ENCODE results near the gene MYH7.
"Not testable (repeated sequence)": the region's sequence is repeated elsewhere in the genome, so short reads cannot be mapped to it uniquely, and the experiment has no call there.

MYH7 gene

GRCh38 chr14:23435543-23436326 is at the start of gene MYH7:
MYH7 (minus strand) TSS chr14:23435660; CDS start chr14:23433732, 1,928 bp downstream.
- no peak for DNase-seq

GRCh38 chr14:23483236-23483854 is 47.9 kb upstream of the MYH7 start:
- peak; percentile 7 for DNase-seq

- DNase-seq: no peak
Measured at GRCh38 chr14:23482823-23483148, 47.3 kb upstream of the MYH7 start.

GRCh38 chr14:23481979-23482822 is 46.7 kb upstream of the MYH7 start:
- DNase-seq: no peak

- DNase-seq: no peak
Measured at GRCh38 chr14:23481362-23481970, 46.0 kb upstream of the MYH7 start.

- DNase-seq: no peak
Measured at GRCh38 chr14:23478109-23478759, 42.8 kb upstream of the MYH7 start.

GRCh38 chr14:23470947-23471346 is 35.5 kb upstream of the MYH7 start:
- no peak for DNase-seq

GRCh38 chr14:23469906-23470403 is 34.5 kb upstream of the MYH7 start:
- no peak for DNase-seq

- DNase-seq: peak; percentile 99
Measured at GRCh38 chr14:23469127-23469905, 33.9 kb upstream of the MYH7 start, which contains the start of gene NGDN. NGDN (plus strand) TSS chr14:23469703; CDS start chr14:23469716, 13 bp downstream.

- DNase-seq: no peak
Measured at GRCh38 chr14:23468704-23469126, 33.3 kb upstream of the MYH7 start.

- DNase-seq: no peak
Measured at GRCh38 chr14:23465261-23465660, 29.8 kb upstream of the MYH7 start.

GRCh38 chr14:23464700-23465099 is 29.2 kb upstream of the MYH7 start:
- no peak for DNase-seq

GRCh38 chr14:23460960-23461359 is 25.5 kb upstream of the MYH7 start:
- DNase-seq: no peak

GRCh38 chr14:23457587-23458445 is 22.4 kb upstream of the MYH7 start:
- DNase-seq: no peak

- not testable (repeated sequence) for DNase-seq
Measured at GRCh38 chr14:23456883-23457586, 21.6 kb upstream of the MYH7 start.

- no peak for DNase-seq
Measured at GRCh38 chr14:23454445-23454856, 19.0 kb upstream of the MYH7 start.

GRCh38 chr14:23452237-23452636 is 16.8 kb upstream of the MYH7 start:
- DNase-seq: no peak

GRCh38 chr14:23450379-23450778 is 14.9 kb upstream of the MYH7 start:
- no peak for DNase-seq

- DNase-seq: no peak
Measured at GRCh38 chr14:23449314-23449713, 13.9 kb upstream of the MYH7 start.
